ENCODE data around the gene ALDH7A1.

The ALDH7A1 gene

DNA sequence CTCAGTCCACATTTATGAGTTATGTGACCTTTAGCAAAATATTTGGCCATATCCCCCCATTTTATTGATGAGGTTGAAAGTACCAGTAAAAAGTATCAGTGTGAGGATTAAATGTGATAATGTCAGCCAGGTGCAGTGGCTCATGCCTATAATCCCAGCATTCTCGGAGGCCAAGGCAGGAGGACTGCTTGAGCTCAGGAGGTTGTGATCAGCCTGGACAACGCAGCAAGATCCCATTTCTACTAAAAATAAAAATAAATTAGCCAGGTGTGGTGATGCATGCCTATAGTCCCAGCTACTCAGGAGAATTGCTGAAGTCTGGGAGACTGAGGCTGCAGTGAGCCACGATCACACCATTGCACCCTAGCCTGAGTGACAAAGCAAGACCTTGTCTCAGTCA is 100.6 kb downstream of the ALDH7A1 start:
- no peaks in the 10 kb centered on the region for H3K79me2 ChIP-seq (ENCODE audit: insufficient read depth, low read length)
- no peaks in the 10 kb centered on the region for H3K9me3 ChIP-seq (ENCODE audit: insufficient read depth, low read length)
- no peaks in the 10 kb centered on the region for H3K36me3 ChIP-seq (ENCODE audit: low read length)
- no peak overlapping the region for H2AFZ ChIP-seq (ENCODE audit: low read depth, low read length, severe bottlenecking)
- no peak overlapping the region for H3K4me2 ChIP-seq (ENCODE audit: low read depth, low read length, poor library complexity, severe bottlenecking)
- H3K4me3 ChIP-seq (ENCODE audit: insufficient read depth, low read length, poor library complexity, severe bottlenecking): no peak overlapping the region
- H3K27ac ChIP-seq (ENCODE audit: low read depth, low read length): no peak overlapping the region
- TF ChIP-seq, protein P1, sequence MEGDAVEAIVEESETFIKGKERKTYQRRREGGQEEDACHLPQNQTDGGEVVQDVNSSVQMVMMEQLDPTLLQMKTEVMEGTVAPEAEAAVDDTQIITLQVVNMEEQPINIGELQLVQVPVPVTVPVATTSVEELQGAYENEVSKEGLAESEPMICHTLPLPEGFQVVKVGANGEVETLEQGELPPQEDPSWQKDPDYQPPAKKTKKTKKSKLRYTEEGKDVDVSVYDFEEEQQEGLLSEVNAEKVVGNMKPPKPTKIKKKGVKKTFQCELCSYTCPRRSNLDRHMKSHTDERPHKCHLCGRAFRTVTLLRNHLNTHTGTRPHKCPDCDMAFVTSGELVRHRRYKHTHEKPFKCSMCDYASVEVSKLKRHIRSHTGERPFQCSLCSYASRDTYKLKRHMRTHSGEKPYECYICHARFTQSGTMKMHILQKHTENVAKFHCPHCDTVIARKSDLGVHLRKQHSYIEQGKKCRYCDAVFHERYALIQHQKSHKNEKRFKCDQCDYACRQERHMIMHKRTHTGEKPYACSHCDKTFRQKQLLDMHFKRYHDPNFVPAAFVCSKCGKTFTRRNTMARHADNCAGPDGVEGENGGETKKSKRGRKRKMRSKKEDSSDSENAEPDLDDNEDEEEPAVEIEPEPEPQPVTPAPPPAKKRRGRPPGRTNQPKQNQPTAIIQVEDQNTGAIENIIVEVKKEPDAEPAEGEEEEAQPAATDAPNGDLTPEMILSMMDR (IDR thresholded peaks at IDR 0.05; ENCODE audit: insufficient read depth, low read length, poor library complexity, severe bottlenecking): no peak
- no peak for TF ChIP-seq EZH2phosphoT487 (conservative IDR thresholded peaks at IDR 0.05; ENCODE audit: low read length)
- H4K20me1 ChIP-seq (ENCODE audit: low read depth, low read length): no peaks in the 10 kb centered on the region
- no peaks in the 10 kb centered on the region for H3K9me2 ChIP-seq (replicated peaks; ENCODE audit: insufficient read depth, low read length)
- H3F3A ChIP-seq (ENCODE audit: insufficient read depth): no peaks in the 10 kb centered on the region
- H3K9ac ChIP-seq (ENCODE audit: low read length): no peak overlapping the region
- no peaks in the 10 kb centered on the region for H3K27me3 ChIP-seq (ENCODE audit: low read length)

DNA sequence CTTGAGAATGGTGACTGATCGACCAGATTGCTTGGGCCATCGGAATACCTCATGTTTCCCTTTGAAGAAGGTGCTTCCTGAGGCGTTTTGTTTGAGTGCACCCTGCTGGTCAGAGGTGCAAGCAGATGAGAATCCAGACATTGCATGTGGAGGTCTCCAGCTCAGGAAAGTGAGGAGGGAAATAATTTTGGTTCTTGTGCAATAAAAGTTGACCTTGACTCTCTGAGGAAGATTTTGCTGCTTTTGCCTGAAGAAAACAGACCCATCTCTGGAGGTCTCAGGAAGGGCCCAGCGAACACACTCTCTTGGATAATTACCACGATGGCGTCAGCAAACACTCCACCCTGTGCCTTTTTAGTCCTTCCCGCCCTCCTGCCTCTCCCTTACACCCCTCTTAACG is 102.1 kb downstream of the ALDH7A1 start:
- no peaks in the 10 kb centered on the region for H3K27me3 ChIP-seq (ENCODE audit: low read length)
- no peak overlapping the region for H2AFZ ChIP-seq (ENCODE audit: low read depth, low read length, severe bottlenecking)
- no peaks in the 10 kb centered on the region for H4K20me1 ChIP-seq (ENCODE audit: low read depth, low read length)
- no peaks in the 10 kb centered on the region for H3K9me2 ChIP-seq (replicated peaks; ENCODE audit: insufficient read depth, low read length)
- no peak overlapping the region for H3K27ac ChIP-seq (ENCODE audit: low read depth, low read length)
- no peaks in the 10 kb centered on the region for H3K9me3 ChIP-seq (ENCODE audit: insufficient read depth, low read length)
- TF ChIP-seq EZH2phosphoT487 (conservative IDR thresholded peaks at IDR 0.05; ENCODE audit: low read length): no peak
- TF ChIP-seq, protein P1 (IDR thresholded peaks at IDR 0.05; ENCODE audit: insufficient read depth, low read length, poor library complexity, severe bottlenecking): no peak
- no peaks in the 10 kb centered on the region for H3K79me2 ChIP-seq (ENCODE audit: insufficient read depth, low read length)
- no peaks in the 10 kb centered on the region for H3K36me3 ChIP-seq (ENCODE audit: low read length)
- H3K4me3 ChIP-seq (ENCODE audit: insufficient read depth, low read length, poor library complexity, severe bottlenecking): no peak overlapping the region
- no peaks in the 10 kb centered on the region for H3F3A ChIP-seq (ENCODE audit: insufficient read depth)
- no peak overlapping the region for H3K9ac ChIP-seq (ENCODE audit: low read length)
- H3K4me2 ChIP-seq (ENCODE audit: low read depth, low read length, poor library complexity, severe bottlenecking): no peak overlapping the region

DNA sequence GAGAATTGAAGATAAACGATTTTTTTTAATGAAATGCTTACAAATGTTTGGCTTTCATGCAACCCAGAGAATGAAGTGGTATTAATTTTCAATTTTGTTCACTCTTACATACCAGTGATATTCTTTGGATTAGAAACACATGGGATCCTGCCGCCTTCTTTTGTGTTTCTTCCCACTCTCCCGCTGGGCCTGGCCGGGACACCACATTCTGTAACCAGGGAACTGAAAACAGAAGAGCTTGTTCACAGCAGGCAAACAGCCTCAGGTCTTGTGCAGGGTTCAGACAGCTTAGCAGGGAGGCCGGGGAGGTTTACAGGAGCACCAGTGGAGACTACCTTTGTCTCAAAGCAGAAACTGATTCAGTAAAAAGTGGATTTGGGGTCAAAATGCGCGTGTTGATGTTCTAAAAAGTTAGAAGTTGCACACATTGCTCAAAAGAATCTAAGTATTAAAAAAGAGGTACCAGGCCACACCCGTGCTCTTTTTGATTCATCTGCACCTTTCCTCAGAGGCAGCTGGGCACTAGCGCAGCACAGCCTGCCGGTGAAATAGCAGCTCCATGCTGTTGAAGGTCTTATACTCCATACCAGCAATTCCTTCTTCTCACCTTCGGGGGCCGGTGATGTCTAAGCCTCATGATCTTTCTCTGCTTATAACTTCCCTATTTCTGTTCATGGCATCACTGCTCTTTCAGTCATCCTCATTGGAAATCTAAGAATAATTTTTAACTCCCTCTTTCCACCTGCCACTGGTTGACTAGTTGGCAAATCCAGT is 104.7 kb downstream of the ALDH7A1 start:
- Histone ChIP-seq H3K9me2 (replicated peaks; ENCODE audit: insufficient read depth, low read length) (no peaks in the 10 kb centered on the region), H3F3A (ENCODE audit: insufficient read depth) (no peaks in the 10 kb centered on the region), H3K9me3 (ENCODE audit: insufficient read depth, low read length) (no peaks in the 10 kb centered on the region), H3K9ac (ENCODE audit: low read length) (no peak overlapping the region), H3K79me2 (ENCODE audit: insufficient read depth, low read length) (no peaks in the 10 kb centered on the region), H4K20me1 (ENCODE audit: low read depth, low read length) (no peaks in the 10 kb centered on the region), H3K27ac (ENCODE audit: low read depth, low read length) (no peak overlapping the region), H2AFZ (ENCODE audit: low read depth, low read length, severe bottlenecking) (no peak overlapping the region), H3K4me2 (ENCODE audit: low read depth, low read length, poor library complexity, severe bottlenecking) (no peak overlapping the region), H3K4me3 (ENCODE audit: insufficient read depth, low read length, poor library complexity, severe bottlenecking) (no peak overlapping the region), H3K36me3 (ENCODE audit: low read length) (no peaks in the 10 kb centered on the region), H3K27me3 (ENCODE audit: low read length) (no peaks in the 10 kb centered on the region)
- TF ChIP-seq, protein P1 (IDR thresholded peaks at IDR 0.05; ENCODE audit: insufficient read depth, low read length, poor library complexity, severe bottlenecking): no peak
- TF ChIP-seq EZH2phosphoT487 (conservative IDR thresholded peaks at IDR 0.05; ENCODE audit: low read length): no peak
